Left lung (tissue), 14 donors: ENCODE results near the gene SLC17A7. TPM values are rescaled to one million over a fixed set of nuclear protein-coding genes. Genes with fewer than 3 reads are reported as not detected.

ENCODE experiments used
- ATAC-seq: fragments of 200-7000 bp; cut with Tn5 transposase; one replicate; pipeline ENCODE4 v1.9.1; 2020; ENCODE audit warnings: moderate library complexity
- DNase-seq, 4 donors: peaks; one replicate each; pipeline ENCODE4 v3.0.0-alpha.2; 2013 to 2020
- H3K27ac ChIP-seq, 2 donors: fragments of 200-600 bp; sonication (generic) in 1 of 2; one replicate each; pipeline versions ENCODE4 v1.5.0 to v1.8.0; 2020 to 2021
- H3K27me3 ChIP-seq, 2 donors: fragments of 200-600 bp; sonication (generic) in 1 of 2; one replicate each; pipeline versions ENCODE4 v1.5.0 to v1.8.0; 2020 to 2021
- H3K36me3 ChIP-seq, 2 donors: fragments of 200-600 bp; sonication (generic) in 1 of 2; one replicate each; pipeline versions ENCODE4 v1.5.0 to v1.8.0; 2020 to 2021
- H3K4me1 ChIP-seq, 2 donors: fragments of 200-600 bp; one replicate each; pipeline ENCODE4 v1.8.0; 2021
- H3K4me3 ChIP-seq, 2 donors: fragments of 200-600 bp; sonication (generic) in 1 of 2; one replicate each; pipeline versions ENCODE4 v1.5.0 to v1.8.0; 2020 to 2021; ENCODE audit warnings: mild to moderate bottlenecking in 1 of 2
- H3K9me3 ChIP-seq, 2 donors: fragments of 200-600 bp; sonication (generic) in 1 of 2; one replicate each; pipeline versions ENCODE4 v1.5.0 to v1.8.0; 2020 to 2021
- CTCF ChIP-seq, 2 donors: fragments of 200-600 bp; sonication (generic) in 1 of 2; IDR thresholded peaks; one replicate each; pipeline versions ENCODE4 v1.5.0 to v1.8.0; 2021; ENCODE audit warnings: antibody characterized with exemption in 2 of 2
- intact Hi-C, 2 donors: fragments of 100-400 bp; cut with DNase I; formaldehyde crosslinking; loops; one replicate each; pipeline versions ENCODE4 v1.11.2 to v1.14.2; 2022
- long read RNA-seq, 12 donors: library from polyadenylated mRNA in 2 of 12; unstranded in 2 of 12; transcript quantifications; one replicate each; pipeline ENCODE4 v2.0.0 and lab custom pipeline, GENCODE V29; 2019 to 2026
- polyA plus RNA-seq, 6 donors: library from polyadenylated mRNA; unstranded; fragments of 120-200 nt; gene quantifications; one replicate each; pipeline ENCODE4 v1.2.1, GENCODE V29; 2013; ENCODE audit not compliant: insufficient read length in 6 of 6
- total RNA-seq, 2 donors: library from RNA; stranded (reverse); fragmentation: NEBNext Ultra II Directional; extraction: Animal tissue kit (Norgen Biotek cat#: 25700); gene quantifications; one replicate each; pipeline ENCODE4 v1.2.1, GENCODE V29; 2021
- donor health status: DM: no; HTN: yes; CAD: no.
- donor health status: DM: no; HTN: no; CAD: no.

SLC17A7 gene
- total RNA-seq (under 1 TPM; 0.29 to 0.34 TPM), polyA plus RNA-seq (under 1 TPM; 0.21 to 0.70 (median 0.36) TPM)
- long read RNA-seq, donor 1: 0 reads
- long read RNA-seq, donor 2, partial matches to known transcripts: 3,588 of 3,781 reads
- long read RNA-seq, donor 2, other reads (novel, unspliced or antisense): 193 of 3,781 reads
- long read RNA-seq, donor 3, partial matches to known transcripts: 2,797 of 3,102 reads
- long read RNA-seq, donor 3, other reads (novel, unspliced or antisense): 305 of 3,102 reads
- long read RNA-seq, donor 4: 0 reads
- long read RNA-seq, donor 5, partial matches to known transcripts: 463 of 470 reads
- long read RNA-seq, donor 5, other reads (novel, unspliced or antisense): 6 of 470 reads
- long read RNA-seq, donor 6, partial matches to known transcripts: 247 of 334 reads
- long read RNA-seq, donor 6, other reads (novel, unspliced or antisense): 87 of 334 reads
- long read RNA-seq, donor 7, partial matches to known transcripts: 1,636 of 1,780 reads
- long read RNA-seq, donor 7, other reads (novel, unspliced or antisense): 144 of 1,780 reads
- long read RNA-seq, donor 8, partial matches to known transcripts: 1,832 of 1,986 reads
- long read RNA-seq, donor 8, other reads (novel, unspliced or antisense): 154 of 1,986 reads
- long read RNA-seq, donor 9: 0 reads
- long read RNA-seq, donor 10: 0 reads
- long read RNA-seq, donor 11: 0 reads
- long read RNA-seq, donor 12, partial matches to known transcripts: 2,516 of 2,734 reads
- long read RNA-seq, donor 12, other reads (novel, unspliced or antisense): 218 of 2,734 reads

- ATAC-seq (no peak), DNase-seq (peak in 1 of 4 donors; percentile 70)
- peaks cover 0 to 34% of the 10 kb centered on the region in 2 donors for H3K4me1 ChIP-seq
- peaks cover 46 to 65% of the 10 kb centered on the region in 2 donors for H3K27me3 ChIP-seq
- H3K4me3 ChIP-seq: peak within 1 kb of the TSS in 1 of 2 donors; percentile 84
- intact Hi-C loops: loop anchor here in 1 of 2 donors (5.0 kb wide), 1 partner anchor 49 kb away; no protein-coding TSS in a partner anchor
- peaks cover 0 to 6% of the 10 kb centered on the region in 2 donors for H3K36me3 ChIP-seq
- H3K27ac ChIP-seq: no peak within 1 kb of the TSS
- H3K9me3 ChIP-seq: no peaks in the 10 kb centered on the region
- no peak for TF ChIP-seq CTCF (IDR thresholded peaks at IDR 0.05)
These were observed at the start of gene SLC17A7 for GRCh38 chr19:49441210-49441959. Gene SLC17A7, minus strand, starts transcription at chr19:49441527. Its CDS starts 148 bp downstream, at chr19:49441379.

GRCh38 chr19:49490287-49491029 is 49.1 kb upstream of the SLC17A7 start:
- peak overlapping the region; percentile 19 to 55 for H3K27ac ChIP-seq
- intact Hi-C loops: no loop called here
- peaks cover 0 to 52% of the 10 kb centered on the region in 2 donors for H3K36me3 ChIP-seq
- no peaks in the 10 kb centered on the region for H3K27me3 ChIP-seq
- no peak for DNase-seq
- no peaks in the 10 kb centered on the region for H3K9me3 ChIP-seq
- no peak for TF ChIP-seq CTCF (IDR thresholded peaks at IDR 0.05)
- H3K4me1 ChIP-seq: peaks cover 19 to 40% of the 10 kb centered on the region in 2 donors
- no peak for ATAC-seq
- peak overlapping the region in 1 of 2 donors; percentile 96 for H3K4me3 ChIP-seq

GRCh38 chr19:49489601-49490167 is 48.4 kb upstream of the SLC17A7 start:
- H3K36me3 ChIP-seq: peaks cover 0 to 52% of the 10 kb centered on the region in 2 donors
- no peak for TF ChIP-seq CTCF (IDR thresholded peaks at IDR 0.05)
- intact Hi-C loops: no loop called here

GRCh38 chr19:49488863-49489537 is 47.7 kb upstream of the SLC17A7 start:
- H3K27ac ChIP-seq: peak overlapping the region; percentile 0 to 93
- H3K9me3 ChIP-seq: no peaks in the 10 kb centered on the region
- no peak for TF ChIP-seq CTCF (IDR thresholded peaks at IDR 0.05)
- intact Hi-C loops: no loop called here
- H3K4me3 ChIP-seq: peak overlapping the region; percentile 93 to 96
- no peaks in the 10 kb centered on the region for H3K27me3 ChIP-seq
- no peak for ATAC-seq
- DNase-seq: no peak
- H3K36me3 ChIP-seq: peaks cover 0 to 52% of the 10 kb centered on the region in 2 donors
- H3K4me1 ChIP-seq: peaks cover 19 to 40% of the 10 kb centered on the region in 2 donors

More at GRCh38 chr19:49489601-49490167, 48.4 kb upstream of the SLC17A7 start:
- Histone ChIP-seq H3K4me1 (peaks cover 19 to 40% of the 10 kb centered on the region in 2 donors), H3K4me3 (peak overlapping the region in 1 of 2 donors; percentile 96), H3K9me3 (no peaks in the 10 kb centered on the region), H3K27ac (peak overlapping the region; percentile 19 to 93), H3K27me3 (no peaks in the 10 kb centered on the region)
- ATAC-seq (no peak), DNase-seq (no peak)
